ENCODE measurements around the gene RIMBP2.

The RIMBP2 gene

DNA sequence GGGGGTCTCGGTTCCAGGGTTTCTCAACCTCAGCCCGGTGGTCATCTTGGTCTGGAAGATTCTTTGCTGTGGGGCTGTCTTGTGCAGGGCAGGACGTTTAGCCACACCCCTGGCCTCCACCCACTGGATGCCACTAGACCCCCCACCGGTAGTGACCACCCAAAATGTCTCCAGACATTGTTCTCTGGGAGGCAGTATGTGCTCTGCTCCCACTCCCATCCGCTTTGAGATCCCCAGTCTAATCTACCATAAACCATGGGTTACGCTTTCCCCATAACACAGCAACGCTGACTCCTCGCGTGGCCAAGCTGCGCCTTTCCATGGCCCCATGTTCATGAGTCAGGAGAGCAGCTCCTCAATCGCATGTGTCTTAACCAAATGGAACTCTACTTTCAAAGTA is 155.8 kb downstream of the RIMBP2 start:
- H3K79me2 ChIP-seq (ENCODE audit: insufficient read depth, low read depth): no peaks in the 10 kb centered on the region
- no peak overlapping the region for H3K27ac ChIP-seq
- no peak overlapping the region for H3K4me2 ChIP-seq
- H3K4me3 ChIP-seq (IDR thresholded peaks at IDR 0.05; ENCODE audit: insufficient read depth, low read depth, low read length): no peak overlapping the region
- TF ChIP-seq, protein P1, sequence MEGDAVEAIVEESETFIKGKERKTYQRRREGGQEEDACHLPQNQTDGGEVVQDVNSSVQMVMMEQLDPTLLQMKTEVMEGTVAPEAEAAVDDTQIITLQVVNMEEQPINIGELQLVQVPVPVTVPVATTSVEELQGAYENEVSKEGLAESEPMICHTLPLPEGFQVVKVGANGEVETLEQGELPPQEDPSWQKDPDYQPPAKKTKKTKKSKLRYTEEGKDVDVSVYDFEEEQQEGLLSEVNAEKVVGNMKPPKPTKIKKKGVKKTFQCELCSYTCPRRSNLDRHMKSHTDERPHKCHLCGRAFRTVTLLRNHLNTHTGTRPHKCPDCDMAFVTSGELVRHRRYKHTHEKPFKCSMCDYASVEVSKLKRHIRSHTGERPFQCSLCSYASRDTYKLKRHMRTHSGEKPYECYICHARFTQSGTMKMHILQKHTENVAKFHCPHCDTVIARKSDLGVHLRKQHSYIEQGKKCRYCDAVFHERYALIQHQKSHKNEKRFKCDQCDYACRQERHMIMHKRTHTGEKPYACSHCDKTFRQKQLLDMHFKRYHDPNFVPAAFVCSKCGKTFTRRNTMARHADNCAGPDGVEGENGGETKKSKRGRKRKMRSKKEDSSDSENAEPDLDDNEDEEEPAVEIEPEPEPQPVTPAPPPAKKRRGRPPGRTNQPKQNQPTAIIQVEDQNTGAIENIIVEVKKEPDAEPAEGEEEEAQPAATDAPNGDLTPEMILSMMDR (conservative IDR thresholded peaks at IDR 0.05; ENCODE audit: low read depth, low read length): no peak
- no peaks in the 10 kb centered on the region for H3K36me3 ChIP-seq (ENCODE audit: insufficient read depth)
- H3K4me1 ChIP-seq (ENCODE audit: low read depth, poor library complexity, severe bottlenecking): no peaks in the 10 kb centered on the region
- H4K20me1 ChIP-seq (ENCODE audit: insufficient read depth): no peaks in the 10 kb centered on the region
- H3K9ac ChIP-seq: no peak overlapping the region
- H2AFZ ChIP-seq (ENCODE audit: low read depth): no peak overlapping the region
- H3K27me3 ChIP-seq (ENCODE audit: insufficient read depth, low read depth): no peaks in the 10 kb centered on the region

GRCh38 chr12:130559806-130560205 is 156.3 kb downstream of the RIMBP2 start:
- H4K20me1 ChIP-seq (ENCODE audit: insufficient read depth): no peaks in the 10 kb centered on the region
- no peaks in the 10 kb centered on the region for H3K27me3 ChIP-seq (ENCODE audit: insufficient read depth, low read depth)
- H3K9ac ChIP-seq: no peak overlapping the region
- H3K4me2 ChIP-seq: no peak overlapping the region
- H3K27ac ChIP-seq: no peak overlapping the region
- H3K4me3 ChIP-seq (IDR thresholded peaks at IDR 0.05; ENCODE audit: insufficient read depth, low read depth, low read length): no peak overlapping the region
- H3K36me3 ChIP-seq (ENCODE audit: insufficient read depth): no peaks in the 10 kb centered on the region
- H2AFZ ChIP-seq (ENCODE audit: low read depth): no peak overlapping the region
- no peaks in the 10 kb centered on the region for H3K79me2 ChIP-seq (ENCODE audit: insufficient read depth, low read depth)
- no peaks in the 10 kb centered on the region for H3K4me1 ChIP-seq (ENCODE audit: low read depth, poor library complexity, severe bottlenecking)
- TF ChIP-seq, protein P1 (conservative IDR thresholded peaks at IDR 0.05; ENCODE audit: low read depth, low read length): no peak

GRCh38 chr12:130557886-130558765 is 158.0 kb downstream of the RIMBP2 start:
- no peak overlapping the region for H3K27ac ChIP-seq
- no peaks in the 10 kb centered on the region for H3K79me2 ChIP-seq (ENCODE audit: insufficient read depth, low read depth)
- no peaks in the 10 kb centered on the region for H3K4me1 ChIP-seq (ENCODE audit: low read depth, poor library complexity, severe bottlenecking)
- H3K36me3 ChIP-seq (ENCODE audit: insufficient read depth): no peaks in the 10 kb centered on the region
- H4K20me1 ChIP-seq (ENCODE audit: insufficient read depth): no peaks in the 10 kb centered on the region
- TF ChIP-seq, protein P1 (conservative IDR thresholded peaks at IDR 0.05; ENCODE audit: low read depth, low read length): no peak
- no peak overlapping the region for H3K4me3 ChIP-seq (IDR thresholded peaks at IDR 0.05; ENCODE audit: insufficient read depth, low read depth, low read length)
- no peak overlapping the region for H3K9ac ChIP-seq
- no peak overlapping the region for H2AFZ ChIP-seq (ENCODE audit: low read depth)
- no peaks in the 10 kb centered on the region for H3K27me3 ChIP-seq (ENCODE audit: insufficient read depth, low read depth)
- H3K4me2 ChIP-seq: no peak overlapping the region

DNA sequence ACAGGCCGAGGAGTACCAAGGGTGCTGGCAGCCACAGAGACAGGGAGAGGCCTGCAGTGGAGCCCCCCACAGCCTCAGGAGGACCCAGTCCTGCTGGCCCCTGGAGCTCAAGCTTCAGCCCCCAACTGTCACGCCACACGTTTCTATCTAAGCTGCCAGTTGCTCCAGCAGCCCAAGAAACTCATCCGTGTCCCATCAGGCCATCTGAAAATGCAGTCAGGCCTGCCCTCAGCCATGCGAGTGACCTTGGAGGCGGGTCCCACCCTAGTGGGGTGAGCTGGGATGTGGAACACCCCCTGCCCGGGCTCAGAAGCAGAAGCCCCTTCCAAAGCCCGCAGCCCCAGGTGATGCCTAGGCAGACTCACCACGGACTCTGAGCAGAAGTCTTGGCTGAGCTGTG is 158.9 kb downstream of the RIMBP2 start:
- Histone ChIP-seq H2AFZ (ENCODE audit: low read depth) (no peak overlapping the region), H3K4me3 (IDR thresholded peaks at IDR 0.05; ENCODE audit: insufficient read depth, low read depth, low read length) (no peak overlapping the region), H3K9ac (no peak overlapping the region), H3K36me3 (ENCODE audit: insufficient read depth) (no peaks in the 10 kb centered on the region), H3K4me1 (ENCODE audit: low read depth, poor library complexity, severe bottlenecking) (no peaks in the 10 kb centered on the region), H4K20me1 (ENCODE audit: insufficient read depth) (no peaks in the 10 kb centered on the region), H3K4me2 (no peak overlapping the region), H3K27me3 (ENCODE audit: insufficient read depth, low read depth) (no peaks in the 10 kb centered on the region), H3K79me2 (ENCODE audit: insufficient read depth, low read depth) (no peaks in the 10 kb centered on the region), H3K27ac (no peak overlapping the region)
- TF ChIP-seq, protein P1 (conservative IDR thresholded peaks at IDR 0.05; ENCODE audit: low read depth, low read length): no peak
